ENCODE measurements around the gene RALGPS1. TPM values are rescaled to one million over a fixed set of nuclear protein-coding genes. Genes with fewer than 3 reads are reported as not detected.

The RALGPS1 gene
- polyA plus RNA-seq, 1 of the 3 experiments (the other 2 are of a cell fraction), result 3.9 TPM

- TF ChIP-seq CTCF (IDR thresholded peaks at IDR 0.05), result no peak
- no peak for TF ChIP-seq SIN3A (IDR thresholded peaks at IDR 0.05; ENCODE audit: borderline replicate concordance, low read depth, low read length)
- TF ChIP-seq EZH2phosphoT487 (IDR thresholded peaks at IDR 0.05; ENCODE audit: borderline replicate concordance, low read depth), result no peak
- TF ChIP-seq POLR2AphosphoS5 (IDR thresholded peaks at IDR 0.05; ENCODE audit: low read depth, low read length), result no peak
- no peak for TF ChIP-seq JUND (IDR thresholded peaks at IDR 0.05)
Measured at GRCh38 chr9:127210851-127211730, 296.5 kb downstream of the RALGPS1 start (continued).

GRCh38 chr9:127211983-127212382 is 297.4 kb downstream of the RALGPS1 start:
- Histone ChIP-seq H3K27ac (ENCODE audit: low read depth in 2 of 2, low read length in 1 of 2) (no peak overlapping the region), H3K79me2 (ENCODE audit: insufficient read depth) (no peaks in the 10 kb centered on the region), H3K9me3 (no peaks in the 10 kb centered on the region), H3K9ac (no peak overlapping the region), H3K4me1 (ENCODE audit: control insufficient read depth in 1 of 2, insufficient read depth in 2 of 2, low read depth in 1 of 2, low read length in 1 of 2) (peaks cover 0 to 5% of the 10 kb centered on the region in 2 experiments; a peak in 1 of 4 replicates), H3F3A (replicated peaks; ENCODE audit: insufficient read depth) (no peaks in the 10 kb centered on the region), H3K4me3 (ENCODE audit: low read depth in 2 of 2, low read length in 1 of 2) (no peak overlapping the region), H4K20me1 (ENCODE audit: insufficient read depth) (no peaks in the 10 kb centered on the region), H3K9me2 (no peaks in the 10 kb centered on the region), H3K27me3 (ENCODE audit: insufficient read depth) (no peaks in the 10 kb centered on the region), H2AFZ (ENCODE audit: low read depth) (no peak overlapping the region), H3K4me2 (no peak overlapping the region), H3K36me3 (replicated peaks in 1 of 2; ENCODE audit: control insufficient read depth in 1 of 2, insufficient read depth in 2 of 2, low read length in 1 of 2) (no peaks in the 10 kb centered on the region)
- POLR2A ChIA-PET, result no interaction called here
- WGBS (ENCODE audit: low lambda C conversion rate), result 93% methylated on average over 6 of the region's 11 CpGs
- TF ChIP-seq TCF12 (IDR thresholded peaks at IDR 0.05), result no peak
- no peak for TF ChIP-seq ZBTB33 (IDR thresholded peaks at IDR 0.05; ENCODE audit: borderline replicate concordance, low read depth)
- no peak for TF ChIP-seq USF2 (IDR thresholded peaks at IDR 0.05; ENCODE audit: borderline replicate concordance, low read depth, low read length)
- no peak for TF ChIP-seq YY1 (IDR thresholded peaks at IDR 0.05; ENCODE audit: low read depth)
- TF ChIP-seq IRF3 (IDR thresholded peaks at IDR 0.05; ENCODE audit: low read depth, low read length), result no peak
- no peak for TF ChIP-seq EP300 (IDR thresholded peaks at IDR 0.05; ENCODE audit: borderline replicate concordance in 1 of 2, low read depth in 1 of 2, low read length in 1 of 2)
- TF ChIP-seq NFIC (IDR thresholded peaks at IDR 0.05; ENCODE audit: borderline replicate concordance), result no peak
- TF ChIP-seq MAX (IDR thresholded peaks at IDR 0.05; ENCODE audit: low read depth), result no peak
- TF ChIP-seq SIN3A (IDR thresholded peaks at IDR 0.05; ENCODE audit: borderline replicate concordance, low read depth, low read length), result no peak
- no peak for TF ChIP-seq CHD2 (IDR thresholded peaks at IDR 0.05; ENCODE audit: low read length, partially characterized antibody)
- no peak for TF ChIP-seq POLR2AphosphoS5 (IDR thresholded peaks at IDR 0.05; ENCODE audit: low read depth, low read length)
- TF ChIP-seq TEAD4 (IDR thresholded peaks at IDR 0.05; ENCODE audit: borderline replicate concordance, insufficient read depth), result no peak
- TF ChIP-seq RAD21 (IDR thresholded peaks at IDR 0.05; ENCODE audit: low read length), result no peak
- TF ChIP-seq EZH2phosphoT487 (IDR thresholded peaks at IDR 0.05; ENCODE audit: borderline replicate concordance, low read depth), result no peak
- TF ChIP-seq CTCF (IDR thresholded peaks at IDR 0.05), result no peak
- TF ChIP-seq RFX5 (IDR thresholded peaks at IDR 0.05; ENCODE audit: low read length), result no peak
- no peak for TF ChIP-seq SMC3 (IDR thresholded peaks at IDR 0.05; ENCODE audit: low read depth, low read length)
- no peak for TF ChIP-seq MXI1 (IDR thresholded peaks at IDR 0.05; ENCODE audit: low read depth, low read length)
- TF ChIP-seq GABPA (IDR thresholded peaks at IDR 0.05; ENCODE audit: low read depth), result no peak
- no peak for TF ChIP-seq ELF1 (IDR thresholded peaks at IDR 0.05)
- CTCF ChIA-PET, result interaction anchor here (1.7 to 8.4 kb wide), 5 partner anchors 12 to 272 kb away, joined by 5 to 61 read pairs (median 14); partner anchors contain the start of gene SLC2A8
- DNase-seq, result no peak
